ENCODE measurements around the gene KIF26A. TPM values are rescaled to one million over a fixed set of nuclear protein-coding genes. Genes with fewer than 3 reads are reported as not detected.

The KIF26A gene
- total and polyA plus RNA-seq, 2 of the 13 experiments (the other 11 are each of a cell fraction or from before 2014, with no cell fraction given), result not detected

- WGBS (ENCODE audit: low lambda C conversion rate), result 71% methylated on average over 7 of the region's 20 CpGs
- H3K9ac ChIP-seq (ENCODE audit: insufficient read depth, low read depth, low read length), result no peak overlapping the region
- no peak for FAIRE-seq
- no peak overlapping the region for H2AFZ ChIP-seq (ENCODE audit: low read length)
- no peaks in the 10 kb centered on the region; the same call in 1 of the 2 replicates for H4K20me1 ChIP-seq (ENCODE audit: insufficient read depth, low read length)
- intact Hi-C loops (cut with micrococcal nuclease; ENCODE audit: unreplicated experiment) (no loop called here), in situ Hi-C loops (cut with HindIII; ENCODE audit: extremely low pct_ligation_motif_present, low pct_unique_long_range_greater_than_20kb) (no loop called here)
- TF ChIP-seq IRF1 (CRISPR knock-in tag; IDR thresholded peaks at IDR 0.05; ENCODE audit: low read depth) (no peak), ZNF605 (CRISPR knock-in tag; IDR thresholded peaks at IDR 0.05) (no peak), ZBTB38 (CRISPR knock-in tag; IDR thresholded peaks at IDR 0.05) (no peak), POLR2AphosphoS5 (IDR thresholded peaks at IDR 0.05; ENCODE audit: low read depth, low read length) (no peak), ZNF331 (CRISPR knock-in tag; IDR thresholded peaks at IDR 0.05) (no peak), SNRNP70 (IDR thresholded peaks at IDR 0.05; ENCODE audit: low read depth, low read length) (no peak), BCLAF1 (IDR thresholded peaks at IDR 0.05) (no peak), ZNF512 (CRISPR knock-in tag; IDR thresholded peaks at IDR 0.05) (no peak), SNAPC4 (CRISPR knock-in tag; IDR thresholded peaks at IDR 0.05) (no peak), KLF11 (CRISPR knock-in tag; IDR thresholded peaks at IDR 0.05) (no peak), ZNF709 (CRISPR knock-in tag; IDR thresholded peaks at IDR 0.05) (no peak)
- TF ChIP-seq, protein P1, sequence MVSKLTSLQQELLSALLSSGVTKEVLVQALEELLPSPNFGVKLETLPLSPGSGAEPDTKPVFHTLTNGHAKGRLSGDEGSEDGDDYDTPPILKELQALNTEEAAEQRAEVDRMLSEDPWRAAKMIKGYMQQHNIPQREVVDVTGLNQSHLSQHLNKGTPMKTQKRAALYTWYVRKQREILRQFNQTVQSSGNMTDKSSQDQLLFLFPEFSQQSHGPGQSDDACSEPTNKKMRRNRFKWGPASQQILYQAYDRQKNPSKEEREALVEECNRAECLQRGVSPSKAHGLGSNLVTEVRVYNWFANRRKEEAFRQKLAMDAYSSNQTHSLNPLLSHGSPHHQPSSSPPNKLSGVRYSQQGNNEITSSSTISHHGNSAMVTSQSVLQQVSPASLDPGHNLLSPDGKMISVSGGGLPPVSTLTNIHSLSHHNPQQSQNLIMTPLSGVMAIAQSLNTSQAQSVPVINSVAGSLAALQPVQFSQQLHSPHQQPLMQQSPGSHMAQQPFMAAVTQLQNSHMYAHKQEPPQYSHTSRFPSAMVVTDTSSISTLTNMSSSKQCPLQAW (CRISPR knock-in tag; IDR thresholded peaks at IDR 0.05), result no peak
- H3K27me3 ChIP-seq (ENCODE audit: control insufficient read depth in 1 of 2, insufficient read depth in 2 of 2, low read length in 2 of 2), result peaks cover 3 to 26% of the 10 kb centered on the region in 2 experiments
- DNase-seq (ENCODE audit: low spot score), result no peak
- H3K79me2 ChIP-seq (ENCODE audit: insufficient read depth, low read length), result no peaks in the 10 kb centered on the region
- H3K27ac ChIP-seq (ENCODE audit: extremely low read length, insufficient read depth, low read length), result no peak overlapping the region
- ATAC-seq, result no peak
- peaks cover 24% of the 10 kb centered on the region for H3K4me1 ChIP-seq (ENCODE audit: insufficient read depth, low read length)
- H3K4me2 ChIP-seq (ENCODE audit: low read depth, low read length), result no peak overlapping the region
- no TSS peak for BruUV-seq (replicated peaks)
- no peaks in the 10 kb centered on the region for H3K9me3 ChIP-seq (ENCODE audit: low read length)
- no peak overlapping the region for H3K4me3 ChIP-seq (replicated peaks in 1 of 3; ENCODE audit: insufficient read depth in 1 of 3, low read depth in 2 of 3, low read length in 3 of 3)
- ChIA-PET POLR2A (no interaction called here), CTCF (ENCODE audit: low intra/inter-chr PET ratio, low total read pairs) (no interaction called here)
- no peaks in the 10 kb centered on the region for H3K36me3 ChIP-seq (replicated peaks in 1 of 2; ENCODE audit: control insufficient read depth in 1 of 2, insufficient read depth in 2 of 2, low read length in 2 of 2)
Measured at GRCh38 chr14:104090071-104090748, 48.2 kb upstream of the KIF26A start.

Data from HepG2 (cell line).